HG03521 (cell line): Measurements from ENCODE around the gene SENP5.

Experiments used
- ATAC-seq: cut with Tn5 transposase; IDR thresholded peaks from one replicate; pipeline ENCODE4 v1.9.1; 2021; ENCODE audit warnings: mild to moderate bottlenecking, moderate library complexity; ENCODE audit not compliant: unreplicated experiment

The SENP5 gene

DNA sequence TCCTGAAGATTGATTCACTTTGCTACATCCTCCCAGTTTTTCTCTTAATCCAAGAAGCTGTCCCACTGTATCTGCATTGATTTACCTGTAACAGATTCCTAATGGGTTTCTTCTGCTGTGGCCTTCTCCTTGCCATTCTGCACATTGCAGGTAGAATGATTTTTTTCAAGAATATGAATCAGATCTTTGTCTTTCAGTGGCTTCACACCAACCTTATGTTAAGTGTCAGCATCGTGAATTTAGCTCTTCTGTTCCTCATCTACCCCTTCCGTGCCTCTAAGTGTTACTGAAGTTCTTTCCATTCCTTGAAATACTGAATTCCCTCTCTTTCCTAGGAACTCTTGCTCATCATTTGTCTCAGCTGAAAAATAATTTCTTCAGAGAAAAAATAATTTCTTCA is 7.5 kb downstream of the SENP5 start:
- ATAC-seq = no peak

DNA sequence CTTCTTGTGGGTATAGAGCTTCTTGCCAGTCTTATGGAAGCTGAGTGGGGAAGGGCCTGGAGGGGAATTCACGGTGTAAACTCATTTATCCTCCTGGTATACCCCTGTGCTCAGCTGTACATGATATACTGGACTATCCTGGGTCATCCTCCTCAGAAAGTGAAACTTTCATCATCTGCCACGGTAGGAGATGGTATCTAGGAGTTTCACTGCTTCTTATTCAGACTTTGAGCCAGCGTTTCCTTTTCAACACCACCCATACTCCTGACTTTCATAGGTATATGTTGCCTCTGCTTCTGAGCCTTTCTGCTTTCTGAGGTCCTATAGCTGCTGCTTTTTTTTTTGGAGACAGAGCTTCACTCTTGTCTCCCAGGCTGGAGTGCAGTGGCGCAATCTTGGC is 15.6 kb downstream of the SENP5 start:
- ATAC-seq = no peak

DNA sequence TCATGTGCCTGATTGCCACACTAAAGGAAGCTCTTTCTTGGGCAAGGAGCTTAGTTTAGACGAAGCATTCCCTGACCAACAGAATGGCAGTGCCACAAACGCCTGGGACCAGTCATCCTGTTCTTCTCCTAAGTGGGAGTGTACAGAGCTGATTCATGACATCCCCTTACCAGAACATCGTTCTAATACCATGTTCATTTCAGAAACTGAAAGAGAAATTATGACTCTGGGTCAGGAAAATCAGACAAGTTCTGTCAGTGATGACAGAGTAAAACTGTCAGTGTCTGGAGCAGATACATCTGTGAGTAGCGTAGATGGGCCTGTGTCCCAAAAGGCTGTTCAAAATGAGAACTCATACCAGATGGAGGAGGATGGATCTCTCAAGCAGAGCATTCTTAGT is 18.4 kb downstream of the SENP5 start:
- ATAC-seq = no peak

DNA sequence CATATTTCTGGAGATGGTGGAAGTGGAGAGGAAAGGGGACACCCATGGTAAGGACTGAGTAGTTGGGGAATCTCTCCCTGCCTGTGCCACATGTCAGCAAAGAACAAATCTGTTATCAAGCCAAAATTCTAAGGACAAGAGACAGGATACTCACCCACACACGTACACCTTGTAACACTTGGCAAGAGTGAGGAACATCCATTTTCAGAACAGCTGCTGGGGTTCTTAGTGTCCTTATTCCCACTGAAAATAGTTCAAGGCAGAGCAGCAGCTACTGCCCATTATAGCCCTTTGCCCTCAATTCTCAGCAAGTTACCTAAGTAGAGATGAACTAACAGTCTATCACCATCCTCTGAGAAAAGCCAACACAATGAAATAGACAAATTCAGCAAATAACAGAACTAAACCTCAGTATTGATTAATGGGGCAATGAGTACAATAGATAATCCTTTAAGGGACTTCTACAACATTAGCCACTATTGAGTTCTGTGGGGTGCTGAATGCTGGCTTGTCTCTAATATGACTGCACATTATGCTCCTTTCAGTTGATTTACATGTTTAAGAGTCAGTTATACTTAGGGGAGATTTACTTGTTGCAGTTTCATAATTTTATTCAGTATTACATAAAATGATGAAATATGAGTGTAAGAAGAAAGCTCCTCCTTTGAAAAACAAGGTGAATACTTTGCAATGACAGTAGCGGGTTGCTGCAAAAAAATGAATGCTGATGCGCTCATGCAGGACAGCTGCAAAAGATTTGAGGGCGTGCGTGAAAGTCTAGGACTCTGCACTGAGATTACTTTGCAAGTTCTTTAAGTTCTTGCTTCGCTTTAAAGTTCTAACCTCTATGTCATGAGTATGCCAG is 22.4 kb downstream of the SENP5 start:
- ATAC-seq = no peak

DNA sequence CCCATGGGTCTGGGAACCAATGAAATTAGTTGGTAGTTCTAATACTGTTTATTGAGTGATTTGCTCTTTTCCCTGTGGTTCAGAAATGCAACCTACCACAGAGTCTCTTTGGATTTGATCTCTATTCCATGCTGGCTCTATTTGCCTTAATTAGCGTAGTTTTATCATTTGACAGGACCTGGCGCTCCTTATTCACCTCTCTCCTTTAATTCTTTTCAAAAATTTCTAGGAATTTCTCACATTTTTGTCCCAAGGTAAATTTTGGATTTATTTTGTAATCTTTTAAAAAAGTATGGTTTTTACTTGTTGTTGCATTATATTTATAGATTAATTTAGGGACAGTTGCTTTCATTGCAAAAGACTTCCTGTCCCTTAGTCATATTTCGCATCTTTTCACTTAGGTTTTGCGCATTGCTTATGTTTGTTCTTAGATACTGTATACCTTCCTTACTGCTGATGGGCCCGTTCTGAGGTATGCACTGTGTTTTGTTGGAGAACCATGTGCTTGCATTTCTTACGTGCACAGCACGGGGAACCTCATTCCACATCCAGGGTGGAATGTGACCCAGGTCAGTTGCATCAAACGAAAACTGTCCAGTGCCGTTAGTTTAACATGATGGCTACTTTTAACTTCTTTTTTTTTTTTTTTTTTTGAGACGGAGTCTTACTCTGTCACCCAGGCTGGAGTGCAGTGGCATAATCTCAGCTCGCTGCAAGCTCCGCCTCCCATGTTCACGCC is 27.0 kb downstream of the SENP5 start:
- ATAC-seq = no peak

DNA sequence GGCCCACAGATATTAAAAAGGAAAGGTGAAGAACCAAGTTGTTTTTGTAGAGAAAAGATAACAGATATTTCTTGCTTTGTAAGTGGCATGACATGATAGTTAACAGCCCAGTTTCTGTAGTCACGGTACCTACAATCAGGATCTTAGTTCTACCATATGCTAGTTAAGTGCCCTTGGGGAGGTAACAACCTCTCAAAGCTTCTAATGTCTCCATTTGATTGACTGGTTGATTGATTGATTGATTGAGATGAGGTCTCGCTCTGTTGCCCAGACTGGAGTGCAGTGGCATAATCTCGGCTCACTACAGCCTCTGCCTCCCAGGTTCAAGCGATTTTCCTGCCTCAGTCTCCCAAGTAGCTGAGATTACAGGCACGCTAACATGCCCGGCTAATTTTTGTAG is 28.5 kb downstream of the SENP5 start:
- ATAC-seq = no peak

DNA sequence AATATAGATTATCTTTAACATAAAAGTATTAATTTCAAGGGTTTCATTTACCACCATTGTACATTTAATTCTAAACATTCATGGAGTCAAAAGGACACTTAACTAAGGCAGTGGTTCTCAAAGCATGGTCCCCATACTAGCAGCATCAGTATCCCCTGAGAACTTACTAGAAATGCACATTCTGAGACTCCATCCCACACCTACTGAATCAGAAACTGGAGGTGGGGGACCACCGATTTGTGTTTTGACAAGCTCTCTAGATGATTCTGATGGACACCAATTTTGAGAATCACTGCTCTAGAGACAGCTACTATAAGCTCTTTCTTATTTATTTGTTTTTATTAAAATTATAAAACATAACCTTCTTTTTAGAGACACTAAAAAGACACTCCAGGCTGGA is 34.0 kb downstream of the SENP5 start:
- ATAC-seq = no peak

DNA sequence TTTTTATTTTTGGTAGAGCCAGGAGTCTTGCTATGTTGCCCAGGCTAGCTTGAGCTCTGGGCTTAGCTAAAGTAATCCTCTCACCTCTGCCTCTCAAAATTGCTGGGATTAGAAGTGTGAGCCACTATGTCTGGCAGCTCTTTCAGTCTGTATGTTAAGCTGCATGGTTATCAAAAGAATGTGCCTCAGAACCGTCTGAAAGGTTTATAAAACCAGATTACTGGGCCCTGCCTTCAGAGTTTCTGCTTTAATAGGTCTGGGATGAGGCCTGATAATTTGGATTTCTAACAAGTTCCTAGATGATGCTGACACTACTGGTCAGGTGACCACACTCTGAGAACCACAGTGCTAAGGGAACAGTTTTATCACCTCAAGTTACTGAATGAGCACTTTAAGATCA is 34.6 kb downstream of the SENP5 start:
- no peak for ATAC-seq

DNA sequence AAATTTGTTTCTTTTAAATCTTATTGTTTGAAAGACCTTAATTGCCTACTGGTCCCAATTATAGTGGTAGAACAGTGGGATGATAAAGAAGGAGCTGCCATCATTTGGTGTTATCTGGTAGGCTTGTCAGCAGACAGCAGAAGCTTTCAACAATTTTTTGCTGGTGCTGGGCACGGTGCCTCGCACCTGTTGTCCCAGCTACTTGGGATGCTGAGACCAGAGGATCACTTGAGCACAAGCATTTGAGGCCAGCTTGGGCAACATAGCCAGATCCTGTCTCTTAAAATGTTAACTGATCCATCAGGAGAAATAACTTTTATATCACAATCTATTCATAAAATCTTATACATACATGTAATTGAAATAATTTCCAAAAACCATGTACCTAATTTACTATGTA is 36.0 kb downstream of the SENP5 start:
- ATAC-seq = no peak

DNA sequence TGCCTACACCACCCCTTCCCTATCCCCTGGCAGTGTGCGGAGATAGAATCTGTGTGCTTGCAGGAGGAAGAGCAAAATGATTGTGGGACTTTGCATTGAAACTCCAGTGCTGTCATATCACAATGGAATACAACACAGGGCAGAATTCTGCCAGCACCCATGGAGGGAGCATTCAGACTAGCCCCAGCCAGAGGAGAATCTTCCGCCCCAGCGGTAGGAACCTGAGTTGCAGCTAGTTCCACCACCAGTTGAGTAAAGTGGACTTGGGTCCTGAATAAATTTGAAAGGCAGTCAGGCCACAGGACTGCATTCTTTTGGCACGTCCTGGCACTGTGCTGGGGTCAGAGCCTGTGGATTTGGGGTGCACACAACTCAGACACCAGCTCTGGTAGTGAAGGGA is 47.1 kb downstream of the SENP5 start:
- ATAC-seq = no peak

DNA sequence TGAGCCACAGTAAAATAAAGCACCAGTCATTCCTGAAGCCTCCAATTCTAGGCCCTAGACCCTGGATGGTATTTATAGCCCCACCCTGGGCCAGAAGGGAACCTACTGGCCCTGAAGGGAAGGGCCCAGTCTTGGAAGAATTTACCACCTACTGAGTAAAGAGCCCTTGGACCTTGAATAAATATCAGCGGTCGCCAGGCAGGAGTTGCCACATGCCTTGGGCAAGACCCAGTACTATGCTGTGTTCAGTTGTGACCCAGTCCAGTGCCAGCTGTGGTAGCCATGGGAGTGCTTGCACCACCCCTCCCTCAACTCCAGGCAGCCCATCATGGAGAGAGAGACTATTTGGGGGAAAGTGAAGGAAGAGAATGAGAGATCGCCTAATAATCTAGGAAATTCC is 47.7 kb downstream of the SENP5 start:
- ATAC-seq = no peak

DNA sequence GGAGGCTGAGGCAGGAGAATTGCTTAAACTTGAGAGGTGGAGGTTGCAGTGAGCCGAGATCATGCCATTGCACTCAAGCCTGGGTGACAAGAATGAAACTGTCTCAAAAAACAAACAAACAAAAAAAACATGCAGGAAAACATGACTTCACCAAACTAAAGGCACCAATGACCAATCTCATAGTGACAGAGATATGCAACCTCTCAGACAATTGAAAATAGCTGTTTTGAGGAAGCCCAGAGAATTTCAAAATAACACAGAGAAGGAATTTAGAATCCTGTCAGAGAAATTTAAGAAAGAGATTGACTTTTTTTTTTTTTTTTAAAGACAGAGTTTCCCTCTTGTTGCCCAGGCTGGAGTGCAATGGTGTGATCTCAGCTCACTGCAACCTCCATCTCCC is 48.5 kb downstream of the SENP5 start:
- ATAC-seq = no peak

DNA sequence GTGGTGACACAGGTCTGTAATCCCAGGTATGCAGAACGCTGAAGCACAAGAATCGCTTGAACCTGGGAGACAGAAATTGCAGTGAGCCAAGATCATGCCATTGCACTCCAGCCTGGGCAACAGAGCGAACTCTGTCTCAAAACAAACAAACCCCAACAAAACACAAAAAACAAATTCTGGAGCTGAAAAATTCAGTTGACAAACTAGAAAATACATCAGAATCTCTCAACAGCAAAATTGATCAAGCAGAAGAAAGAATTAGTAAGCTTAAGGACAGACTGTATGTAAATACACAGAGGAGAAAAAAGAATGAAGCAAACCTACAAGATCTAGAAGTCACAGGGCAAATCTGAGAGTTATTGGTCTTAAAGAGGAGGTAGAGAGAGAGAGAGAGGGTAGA is 49.3 kb downstream of the SENP5 start:
- ATAC-seq = no peak

DNA sequence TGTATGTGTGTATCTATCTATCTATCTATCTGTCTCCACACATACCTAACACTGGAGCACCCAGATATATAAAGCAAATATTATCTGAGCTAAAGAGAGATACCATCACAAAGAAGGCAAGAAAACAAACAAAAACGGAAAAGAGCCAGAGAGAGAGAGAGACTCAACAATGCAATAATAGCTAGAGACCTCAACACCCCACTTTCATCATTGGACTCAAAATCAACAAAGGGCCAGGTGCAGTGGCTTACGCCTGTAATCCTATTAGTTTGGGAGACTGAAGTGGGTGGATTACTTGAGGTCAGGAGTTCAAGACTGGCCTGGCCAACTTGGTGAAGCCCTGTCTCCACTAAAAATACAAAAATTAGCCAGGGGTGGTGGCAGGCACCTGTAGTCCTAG is 51.2 kb downstream of the SENP5 start:
- no peak for ATAC-seq

DNA sequence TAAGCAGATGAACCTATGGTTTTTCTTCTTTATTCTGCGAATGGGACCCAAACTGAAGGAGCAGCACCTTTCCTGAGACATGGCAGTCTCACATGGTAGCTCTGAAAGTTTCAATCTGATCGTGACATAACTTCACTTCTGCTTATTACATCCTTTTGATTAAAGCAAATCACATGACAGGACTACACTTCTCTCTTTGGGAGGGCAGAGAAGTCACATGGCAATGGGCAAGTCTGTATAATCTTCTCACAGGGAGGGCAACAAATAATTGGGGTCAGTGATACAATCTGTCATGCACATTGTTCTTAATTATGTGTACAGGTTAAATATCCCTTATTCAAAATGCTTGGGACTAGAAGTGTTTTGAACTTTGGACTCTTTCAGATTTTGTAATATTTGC is 53.0 kb downstream of the SENP5 start:
- no peak for ATAC-seq

DNA sequence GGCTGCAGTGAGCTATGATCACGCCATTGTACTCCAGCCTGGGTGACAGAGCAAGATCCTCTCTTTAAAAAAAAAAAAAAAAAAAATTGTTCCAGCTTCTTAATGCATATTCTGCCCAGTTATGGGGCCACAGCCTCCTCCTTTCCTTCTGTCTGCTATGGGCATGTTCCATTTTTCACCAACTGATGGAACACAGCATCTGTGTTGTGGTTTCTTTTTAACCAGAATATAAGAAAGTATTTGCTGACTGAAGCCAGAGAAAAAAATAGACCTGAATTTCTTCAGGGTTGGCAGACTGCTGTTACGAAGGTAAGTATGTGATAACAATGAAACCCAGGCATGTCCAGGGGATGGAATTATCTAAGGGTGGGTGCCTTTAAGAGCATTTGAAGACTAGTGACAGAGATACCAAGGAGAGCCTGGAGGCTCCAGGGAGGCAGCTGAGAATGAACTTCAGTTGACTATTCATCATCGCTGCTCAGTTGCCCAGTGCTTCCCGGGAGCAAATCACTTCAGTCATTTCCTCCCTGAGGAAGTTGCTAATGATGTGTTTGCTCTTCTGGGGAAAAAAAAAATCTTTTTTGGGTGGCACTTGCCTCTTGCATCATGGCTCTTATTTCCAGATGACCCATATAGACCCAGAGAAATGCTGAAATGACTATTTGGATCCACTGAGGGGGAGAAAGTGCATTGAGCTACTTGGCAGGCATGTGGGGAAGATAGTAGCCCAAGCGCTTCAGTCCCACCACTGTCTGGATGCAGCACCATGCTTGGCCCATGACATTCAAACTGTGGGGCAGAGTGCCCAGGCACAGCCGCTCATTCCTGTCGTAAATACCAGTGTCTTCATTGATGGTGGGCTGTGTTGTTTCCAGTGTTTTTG is 60.1 kb downstream of the SENP5 start:
- no peak for ATAC-seq

DNA sequence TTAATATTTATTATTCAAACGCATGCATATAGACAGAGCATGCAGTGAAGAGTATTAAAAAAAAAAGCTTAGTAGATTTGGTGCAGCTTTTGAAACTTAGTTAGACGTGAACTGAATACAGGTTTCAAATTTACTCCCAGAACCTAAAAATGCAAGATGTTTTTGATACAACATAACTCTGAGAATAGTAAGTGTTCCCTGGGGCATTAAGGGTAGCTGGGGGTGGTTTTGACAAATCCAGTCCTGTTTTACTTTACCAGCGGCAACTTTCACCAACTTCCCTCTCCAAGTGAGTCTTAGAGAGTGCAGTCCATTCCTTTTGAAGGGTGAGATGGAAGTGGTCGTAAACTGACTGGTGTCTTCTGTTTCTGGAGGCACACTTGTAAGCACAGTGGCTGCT is 63.4 kb downstream of the SENP5 start:
- no peak for ATAC-seq

DNA sequence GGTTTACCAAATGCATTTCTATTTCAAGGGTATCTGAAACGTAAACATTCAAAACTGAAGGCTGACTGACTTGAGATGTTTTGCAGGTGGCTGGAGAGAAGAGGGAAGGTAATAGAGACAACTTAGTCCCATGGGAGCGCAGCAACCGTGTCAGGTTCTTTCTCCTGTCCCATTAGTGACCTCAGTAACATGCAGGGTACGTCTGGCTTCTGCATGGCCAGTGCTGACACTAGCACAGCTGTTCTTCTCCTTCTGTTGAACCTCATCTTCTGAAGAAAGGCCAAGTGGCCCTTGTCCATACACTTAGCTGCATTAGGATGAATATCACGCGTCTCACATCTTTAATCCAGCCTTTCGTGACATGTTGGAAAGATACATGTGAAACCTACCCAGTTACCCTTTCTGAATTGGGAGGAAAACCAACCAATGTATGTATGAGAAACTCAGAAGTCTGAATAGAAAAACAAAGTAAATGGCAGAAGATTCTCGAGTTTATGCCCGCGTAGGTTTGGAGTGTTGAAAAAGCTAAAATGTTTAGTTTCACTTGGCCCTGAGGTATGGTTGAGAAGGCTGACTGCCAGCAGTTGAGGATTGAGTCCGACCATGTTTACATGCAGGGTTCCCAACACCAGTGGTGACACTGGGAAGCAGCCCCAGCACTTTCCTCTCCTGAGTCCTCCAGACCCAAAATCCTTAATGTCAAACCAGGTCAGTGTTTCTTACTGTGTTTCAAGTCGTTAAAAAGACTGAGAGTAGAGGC is 64.3 kb downstream of the SENP5 start:
- ATAC-seq = no peak

DNA sequence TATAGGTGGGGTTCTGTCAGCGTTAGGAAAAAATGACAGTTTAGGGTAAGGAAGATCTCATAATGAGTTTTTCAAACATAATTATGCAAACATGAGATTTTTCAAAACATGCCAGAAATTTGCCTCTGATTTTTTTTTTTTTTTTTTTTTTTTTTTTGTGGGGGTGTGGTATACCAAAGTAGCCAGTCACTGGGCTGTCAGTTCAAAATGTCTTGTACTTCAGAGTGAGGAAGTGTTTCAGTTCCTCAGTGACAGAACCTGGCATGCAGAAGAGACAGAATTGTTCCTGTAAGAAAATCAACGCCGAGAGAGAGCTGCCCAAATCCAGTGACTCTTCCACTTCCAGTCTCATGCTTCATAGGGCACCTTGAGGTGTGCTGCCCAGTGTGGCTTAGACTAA is 64.9 kb downstream of the SENP5 start:
- ATAC-seq = no peak

DNA sequence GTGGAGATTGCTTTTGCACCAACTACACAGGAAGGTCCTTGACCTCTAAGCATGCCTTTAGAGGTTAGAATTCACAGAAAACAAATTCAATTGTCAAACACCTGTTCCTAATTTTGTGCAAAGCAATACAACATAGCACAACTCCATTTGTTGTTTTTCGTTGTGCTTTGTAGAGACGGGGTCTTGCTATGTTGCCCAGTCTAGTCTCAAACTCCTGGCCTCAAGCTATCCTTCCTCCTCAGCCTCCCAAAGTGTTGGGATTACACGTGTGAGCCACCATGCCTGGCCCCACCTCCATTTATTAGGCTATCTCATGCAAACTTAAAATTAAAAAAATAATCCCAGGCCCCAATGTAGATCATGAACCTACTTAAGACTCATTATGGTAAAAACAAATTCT is 68.6 kb downstream of the SENP5 start:
- ATAC-seq = no peak

DNA sequence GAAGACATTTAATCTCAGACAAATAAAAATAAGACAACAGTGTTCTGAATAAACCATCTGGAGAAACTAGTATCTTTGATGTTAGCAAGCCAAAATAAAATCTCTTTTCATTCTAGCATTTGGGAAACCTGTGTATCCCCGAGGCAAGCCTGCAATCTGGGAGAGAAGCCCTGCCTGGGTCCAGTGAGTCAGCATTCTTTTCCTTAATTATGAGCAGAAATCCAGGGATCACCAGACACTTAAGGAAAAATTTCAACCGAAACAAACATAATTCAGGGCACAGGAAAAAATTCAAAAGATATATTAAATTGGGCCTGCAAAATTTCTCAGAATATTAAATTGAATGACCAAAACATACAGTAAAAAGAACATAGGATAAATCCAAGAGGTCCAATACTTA is 70.4 kb downstream of the SENP5 start:
- no peak for ATAC-seq
